MG63 (cell line): ENCODE results near the gene DDA1. TPM values are rescaled to one million over a fixed set of nuclear protein-coding genes. Genes with fewer than 3 reads are reported as not detected.

ENCODE experiments used
- total RNA-seq: library from RNA; depleted of rRNA; stranded (reverse); fragments of >200 nt; shearing (Covaris generic); gene quantifications from 2 replicates; pipeline ENCODE4 v1.2.3, GENCODE V29; 2014; ENCODE audit warnings: low replicate concordance; rRNA removed

The DDA1 gene
- total RNA-seq, 1 experiment from 2014 or later: 9.1 TPM

Other genes with a start within 250 kb of the DDA1 start
- gene HAUS8, start 234.1 kb upstream of the DDA1 start, total RNA-seq: 8.6 and 9.8 TPM in 2 replicates
- 18.4 and 20.4 TPM in 2 replicates for gene MYO9B, start 233.8 kb upstream of the DDA1 start, total RNA-seq
- 63.4 and 77.0 TPM in 2 replicates for gene USE1, start 94.2 kb upstream of the DDA1 start, total RNA-seq
- gene OCEL1, start 83.3 kb upstream of the DDA1 start, total RNA-seq: 2.8 and 7.8 TPM in 2 replicates
- gene NR2F6, start 63.6 kb upstream of the DDA1 start, total RNA-seq: 87.8 and 95.5 TPM in 2 replicates
- not detected in 2 replicates for gene USHBP1, start 44.8 kb upstream of the DDA1 start, total RNA-seq
- gene BABAM1, start 42.1 kb upstream of the DDA1 start, total RNA-seq: 112 and 258 TPM in 2 replicates
- 0.10 and 0.46 TPM in 2 replicates for gene ANKLE1, start 27.7 kb upstream of the DDA1 start, total RNA-seq
- gene ABHD8, start 6.1 kb upstream of the DDA1 start, total RNA-seq: 1.3 TPM in 1 of 2 replicates, not detected in the other
- gene MRPL34, start 3.7 kb upstream of the DDA1 start, total RNA-seq: 17.2 and 26.2 TPM in 2 replicates
- gene ANO8, start 25.3 kb downstream of the DDA1 start, total RNA-seq: 1.4 and 3.6 TPM in 2 replicates
- 23.2 and 25.7 TPM in 2 replicates for gene GTPBP3, start 28.0 kb downstream of the DDA1 start, total RNA-seq
- not detected in 2 replicates for gene PLVAP, start 67.8 kb downstream of the DDA1 start, total RNA-seq
- gene CCDC194, start 84.6 kb downstream of the DDA1 start, total RNA-seq: not detected in 2 replicates
- gene BST2, start 96.1 kb downstream of the DDA1 start, total RNA-seq: 128 and 138 TPM in 2 replicates
- 28.8 and 78.4 TPM in 2 replicates for gene MVB12A, start 110.5 kb downstream of the DDA1 start, total RNA-seq
- gene TMEM221, start 139.1 kb downstream of the DDA1 start, total RNA-seq: not detected in 2 replicates
- gene NXNL1, start 151.4 kb downstream of the DDA1 start, total RNA-seq: not detected in 2 replicates
- 6.3 and 6.5 TPM in 2 replicates for gene SLC27A1, start 161.0 kb downstream of the DDA1 start, total RNA-seq
- 87.7 and 149 TPM in 2 replicates for gene PGLS, start 202.1 kb downstream of the DDA1 start, total RNA-seq
- gene COLGALT1, start 246.1 kb downstream of the DDA1 start, total RNA-seq: 146 and 155 TPM in 2 replicates